Left ventricle myocardium inferior (tissue), 1 donor: ENCODE results near the gene PSMD8. TPM values are rescaled to one million over a fixed set of nuclear protein-coding genes. Genes with fewer than 3 reads are reported as not detected.

Experiments
- DNase-seq: peaks from one replicate; pipeline ENCODE4 v3.0.0-alpha.2; 2020
- H3K27ac ChIP-seq: fragments of 200-600 bp; replicated peaks from 2 replicates; pipeline ENCODE4 v1.8.0; 2021
- H3K27me3 ChIP-seq: fragments of 200-600 bp; 2 replicates; pipeline ENCODE4 v1.8.0; 2021; ENCODE audit warnings: low read depth
- H3K36me3 ChIP-seq: fragments of 200-600 bp; 2 replicates; pipeline ENCODE4 v1.8.0; 2021
- H3K4me1 ChIP-seq: fragments of 200-600 bp; 2 replicates; pipeline ENCODE4 v1.8.0; 2021
- H3K4me3 ChIP-seq: fragments of 200-600 bp; 2 replicates; pipeline ENCODE4 v1.8.0; 2021; ENCODE audit warnings: mild to moderate bottlenecking, moderate library complexity
- H3K9me3 ChIP-seq: fragments of 200-600 bp; replicated peaks from 2 replicates; pipeline ENCODE4 v1.8.0; 2021
- CTCF ChIP-seq: fragments of 200-600 bp; IDR thresholded peaks from 2 replicates; pipeline ENCODE4 v1.8.0; 2021; ENCODE audit warnings: antibody characterized with exemption, mild to moderate bottlenecking, borderline replicate concordance
- intact Hi-C: fragments of 100-400 bp; cut with micrococcal nuclease; formaldehyde crosslinking; loops from one replicate; pipeline ENCODE4 v1.11.0; 2022
- total RNA-seq: library from RNA; stranded (reverse); fragmentation: NEBNext Ultra II Directional; extraction: Animal tissue kit (Norgen Biotek cat#: 25700); gene quantifications from one replicate; pipeline ENCODE4 v1.2.1, GENCODE V29; 2021
- donor health status: DM: no; HTN: yes; CAD: no; lungs with severe emphysema.

The PSMD8 gene
- total RNA-seq, 1 donor from 2014 or later, result 349 TPM

- peaks cover 44% of the 10 kb centered on the region for H3K4me1 ChIP-seq
- peaks cover 45% of the 10 kb centered on the region for H3K27me3 ChIP-seq
- no peaks in the 10 kb centered on the region for H3K9me3 ChIP-seq
- peak overlapping the region; percentile 66 for H3K4me3 ChIP-seq
- no peak overlapping the region for H3K27ac ChIP-seq
- peak; percentile 36 for DNase-seq
- no peak for TF ChIP-seq CTCF
- intact Hi-C loops, result no loop called here
- peaks cover 44% of the 10 kb centered on the region for H3K36me3 ChIP-seq
Measured at GRCh38 chr19:38386971-38387549, 12.7 kb downstream of the PSMD8 start.

- intact Hi-C loops, result no loop called here
- peaks cover 37% of the 10 kb centered on the region for H3K36me3 ChIP-seq
- H3K27ac ChIP-seq, result peak within 1 kb of the TSS; percentile 43
- H3K9me3 ChIP-seq, result no peaks in the 10 kb centered on the region
- H3K4me3 ChIP-seq, result peak within 1 kb of the TSS; percentile 66
- peak; percentile 74 for DNase-seq
- TF ChIP-seq CTCF, result no peak
- peaks cover 44% of the 10 kb centered on the region for H3K4me1 ChIP-seq
- peaks cover 45% of the 10 kb centered on the region for H3K27me3 ChIP-seq
Measured at GRCh38 chr19:38387550-38388348, 13.4 kb downstream of the PSMD8 start, which contains the start of gene GGN. GGN (minus strand) TSS chr19:38388034; CDS start chr19:38387261, 773 bp downstream.

GRCh38 chr19:38388349-38389100 is 14.2 kb downstream of the PSMD8 start, which contains the start of gene SPRED3:
SPRED3 (plus strand) TSS chr19:38388697; CDS start chr19:38390303, 1,606 bp downstream.
- Histone ChIP-seq H3K4me1 (peaks cover 44% of the 10 kb centered on the region), H3K9me3 (no peaks in the 10 kb centered on the region), H3K4me3 (peak within 1 kb of the TSS; percentile 66), H3K27me3 (peaks cover 46% of the 10 kb centered on the region), H3K27ac (peak within 1 kb of the TSS; percentile 43), H3K36me3 (peaks cover 30% of the 10 kb centered on the region)
- TF ChIP-seq CTCF, result no peak
- intact Hi-C loops, result no loop called here
- DNase-seq, result no peak

GRCh38 chr19:38389101-38389925 is 14.9 kb downstream of the PSMD8 start:
- Histone ChIP-seq H3K27ac (peak overlapping the region; percentile 15), H3K36me3 (peaks cover 22% of the 10 kb centered on the region), H3K4me3 (peak overlapping the region; percentile 66), H3K9me3 (no peaks in the 10 kb centered on the region), H3K27me3 (peaks cover 50% of the 10 kb centered on the region), H3K4me1 (peaks cover 45% of the 10 kb centered on the region)
- intact Hi-C loops, result no loop called here
- DNase-seq, result no peak
- no peak for TF ChIP-seq CTCF
